Measurements from ENCODE around the gene ADGRL2.
A peak's percentile ranks its signal among the peaks of the same experiment; 100 is the strongest.

The ADGRL2 gene

DNA sequence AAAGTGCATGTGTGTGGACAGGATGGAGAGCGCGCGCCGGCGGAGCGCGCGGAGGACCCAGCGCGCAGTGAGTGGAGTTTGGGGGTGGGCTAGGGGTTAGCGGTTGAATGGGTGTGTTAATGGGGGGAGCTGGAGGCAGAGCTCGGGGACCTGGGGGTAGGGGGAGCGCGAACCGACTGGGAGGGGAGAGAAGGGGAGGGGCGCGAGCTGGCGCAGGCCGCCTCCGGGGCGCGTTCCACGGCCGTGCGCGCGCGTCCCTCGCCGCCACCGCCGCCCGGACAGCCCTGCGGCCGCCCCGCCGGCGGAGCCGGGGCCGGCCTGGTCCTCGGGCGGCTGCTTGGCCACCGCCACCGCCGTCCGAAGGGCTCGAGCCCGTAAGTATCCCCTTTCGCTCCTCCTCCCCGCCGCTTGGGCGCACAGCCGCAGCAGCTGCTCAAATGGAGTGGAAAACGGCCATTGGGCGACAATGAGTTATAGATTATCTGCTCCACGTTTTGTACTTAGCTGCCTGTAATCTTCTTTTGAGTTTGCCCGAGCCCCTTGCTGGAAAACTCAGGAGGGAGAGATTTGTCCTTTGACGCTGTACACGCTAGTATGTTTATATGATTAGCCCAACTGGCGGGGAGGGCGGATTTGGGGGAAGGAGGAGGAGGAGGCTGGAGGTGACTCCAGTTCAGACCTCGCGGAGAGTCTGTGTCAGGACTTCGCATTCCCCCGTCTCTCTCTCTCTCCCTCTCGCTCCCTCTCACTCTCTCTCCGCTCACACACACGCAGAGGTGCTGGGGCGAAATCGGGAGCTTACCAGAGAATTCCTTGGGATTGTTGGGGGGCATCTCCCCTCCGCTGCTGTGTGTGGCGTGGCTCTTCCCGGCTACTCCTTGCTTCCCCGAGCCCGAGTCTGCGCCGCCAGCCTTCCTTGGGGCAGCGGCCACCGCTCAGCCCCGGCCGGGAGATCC is at the start of gene ADGRL2:
TSS of gene ADGRL2 (plus strand) at position 240 of the 956 bp plus-strand sequence. CDS start 36,051 bp downstream, outside the sequence.
- peak; percentile 6 for DNase-seq

DNA sequence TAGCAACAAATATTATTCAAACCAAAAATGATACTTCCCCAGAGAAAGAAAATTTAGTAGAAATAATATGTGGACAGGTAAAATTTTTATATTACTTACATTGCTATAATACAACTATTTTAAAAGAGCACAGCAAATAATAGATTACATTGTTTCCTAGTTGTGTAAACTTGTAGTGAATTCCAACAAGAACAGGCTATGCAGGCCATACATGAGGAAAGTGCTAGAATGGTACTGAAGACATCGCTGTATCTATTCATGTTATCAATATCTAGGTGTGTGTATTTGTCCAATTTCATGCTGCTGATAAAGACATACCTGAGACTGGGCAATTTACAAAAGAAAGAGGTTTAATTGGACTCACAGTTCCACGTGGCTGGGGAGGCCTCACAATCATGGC is 47.9 kb upstream of the ADGRL2 start:
- no peak for DNase-seq

DNA sequence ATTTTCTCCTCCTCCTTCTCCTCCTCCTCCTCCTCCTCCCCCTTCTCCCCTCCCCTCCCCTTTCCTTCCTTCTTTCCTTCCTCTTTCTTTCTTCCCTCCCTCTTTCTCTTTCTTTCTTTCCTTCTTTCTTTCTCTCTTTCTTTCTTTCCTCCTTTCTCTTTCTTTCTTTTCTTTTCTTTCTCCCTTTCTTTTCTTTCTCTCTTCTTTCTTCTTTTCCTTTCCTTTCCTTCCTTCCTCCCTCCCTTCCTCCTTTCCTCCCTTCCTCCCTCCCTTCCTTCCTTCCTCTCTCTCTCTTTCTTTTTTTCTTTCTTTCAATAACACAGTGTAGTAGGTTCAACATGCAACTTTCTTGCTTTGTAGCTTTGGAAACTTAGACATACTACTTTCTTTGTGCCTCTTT is 46.3 kb upstream of the ADGRL2 start:
- DNase-seq: no peak

DNA sequence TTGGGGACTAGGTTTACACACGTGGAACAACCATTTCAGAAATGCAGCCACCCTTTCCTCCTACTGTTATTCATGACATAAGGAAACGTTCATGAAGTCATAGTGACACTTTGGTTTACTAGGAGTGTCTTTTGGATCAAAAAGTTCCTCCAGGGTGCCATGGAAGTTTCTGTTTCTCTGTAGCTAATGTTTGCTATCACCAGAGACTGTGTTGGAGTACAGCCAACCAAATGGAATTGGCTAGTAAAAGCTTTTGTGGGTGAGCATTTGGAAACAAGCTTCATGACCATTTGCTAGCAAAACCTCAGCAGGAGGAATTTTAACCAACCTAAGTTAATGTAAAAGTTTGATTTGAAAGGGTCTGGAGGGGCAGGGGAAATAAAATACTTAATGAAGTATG is 43.9 kb upstream of the ADGRL2 start:
- no peak for DNase-seq

DNA sequence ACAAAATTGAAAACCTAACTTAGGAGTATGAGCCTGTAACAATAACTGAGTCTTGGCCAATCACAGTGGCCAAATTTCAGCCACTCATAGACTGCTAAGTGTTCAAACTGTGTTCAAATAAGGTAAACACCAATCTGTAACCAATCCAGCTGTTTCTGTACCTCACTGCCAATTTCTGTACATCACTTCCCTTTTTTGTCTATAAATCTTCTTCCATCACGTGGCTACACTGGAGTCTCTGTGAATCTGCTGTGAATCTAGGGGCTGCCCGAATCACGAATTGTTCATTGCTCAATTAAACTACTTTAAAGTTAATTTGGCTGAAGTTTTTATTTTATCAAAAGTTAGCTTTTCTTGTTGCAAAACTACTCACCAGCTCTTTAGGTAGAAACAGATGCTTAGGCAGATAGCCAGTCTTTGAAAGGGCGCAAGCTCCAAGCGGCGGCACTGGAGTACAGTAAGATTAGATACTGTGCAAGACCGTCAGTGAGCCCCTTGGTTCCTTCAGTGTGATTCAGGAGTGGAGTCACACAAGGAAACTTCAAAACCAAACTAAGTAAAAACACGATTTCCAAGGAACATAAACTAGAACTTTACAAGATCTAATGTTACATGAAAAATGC is 43.2 kb upstream of the ADGRL2 start:
- DNase-seq: no peak

DNA sequence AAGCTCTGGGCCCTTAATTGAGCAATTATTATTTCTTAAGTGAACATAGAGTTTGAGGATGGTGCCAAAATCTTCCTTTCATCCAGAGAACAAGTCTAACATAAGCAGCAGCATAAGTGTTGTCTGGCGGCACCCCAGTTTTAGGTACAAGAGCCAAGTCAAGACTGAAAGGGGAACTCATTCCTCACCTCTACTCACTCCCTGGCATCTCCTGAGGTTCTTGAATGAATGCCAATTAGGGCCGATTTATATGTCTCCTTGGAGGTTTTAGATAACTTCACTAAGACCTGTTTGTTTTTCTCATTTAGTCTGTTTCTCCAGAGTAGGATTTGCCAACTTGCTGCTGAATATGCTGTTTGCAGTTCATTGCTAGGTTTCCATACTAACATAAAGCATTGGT is 42.6 kb upstream of the ADGRL2 start:
- no peak for DNase-seq

DNA sequence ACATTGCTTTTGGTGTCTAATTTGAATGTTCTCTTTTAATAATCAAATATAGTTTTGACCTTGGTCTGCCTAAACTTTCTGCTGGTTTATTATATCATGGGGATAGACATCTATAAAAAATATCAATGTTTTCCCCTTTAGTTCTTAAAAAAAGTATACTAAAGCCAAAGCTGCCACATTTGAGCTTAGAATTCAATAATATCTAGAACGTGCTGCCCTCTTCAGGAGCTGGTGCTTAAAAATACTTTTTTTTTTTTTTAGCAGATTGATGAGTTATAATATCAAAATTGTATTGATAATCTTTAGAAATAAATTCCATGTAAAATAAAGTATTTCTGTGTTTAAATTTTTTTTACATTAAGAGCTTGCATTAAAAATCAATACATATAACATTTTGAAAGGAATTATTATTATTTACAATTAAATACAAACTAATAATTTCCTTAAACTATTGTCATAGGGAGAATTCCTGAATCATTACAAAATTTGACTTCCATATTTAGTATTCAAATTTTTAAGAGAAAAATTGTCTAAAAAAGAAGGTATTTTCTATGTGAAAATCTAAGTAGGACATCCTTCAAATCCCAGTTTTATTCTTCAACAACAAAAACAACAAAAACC is 40.1 kb upstream of the ADGRL2 start:
- no peak for DNase-seq

DNA sequence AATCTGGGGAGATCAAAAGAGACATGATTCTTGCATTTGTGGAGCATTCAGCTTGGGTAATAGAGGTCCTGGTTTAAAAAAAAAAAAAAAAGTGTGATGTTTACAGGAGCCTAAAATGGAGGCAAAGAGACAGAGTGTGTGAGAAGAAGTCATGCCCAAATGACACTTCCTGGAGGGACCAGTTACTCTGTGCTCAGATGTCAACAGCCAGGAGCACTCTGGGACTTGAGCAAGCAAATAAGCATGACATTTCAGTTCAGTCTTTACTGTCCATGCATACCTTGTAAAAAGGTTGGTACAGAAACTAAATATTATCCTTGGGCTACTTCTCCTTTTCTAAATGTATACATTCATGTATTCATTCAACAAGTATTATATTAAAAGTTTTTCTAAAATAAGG is 25.2 kb upstream of the ADGRL2 start:
- no peak for DNase-seq

DNA sequence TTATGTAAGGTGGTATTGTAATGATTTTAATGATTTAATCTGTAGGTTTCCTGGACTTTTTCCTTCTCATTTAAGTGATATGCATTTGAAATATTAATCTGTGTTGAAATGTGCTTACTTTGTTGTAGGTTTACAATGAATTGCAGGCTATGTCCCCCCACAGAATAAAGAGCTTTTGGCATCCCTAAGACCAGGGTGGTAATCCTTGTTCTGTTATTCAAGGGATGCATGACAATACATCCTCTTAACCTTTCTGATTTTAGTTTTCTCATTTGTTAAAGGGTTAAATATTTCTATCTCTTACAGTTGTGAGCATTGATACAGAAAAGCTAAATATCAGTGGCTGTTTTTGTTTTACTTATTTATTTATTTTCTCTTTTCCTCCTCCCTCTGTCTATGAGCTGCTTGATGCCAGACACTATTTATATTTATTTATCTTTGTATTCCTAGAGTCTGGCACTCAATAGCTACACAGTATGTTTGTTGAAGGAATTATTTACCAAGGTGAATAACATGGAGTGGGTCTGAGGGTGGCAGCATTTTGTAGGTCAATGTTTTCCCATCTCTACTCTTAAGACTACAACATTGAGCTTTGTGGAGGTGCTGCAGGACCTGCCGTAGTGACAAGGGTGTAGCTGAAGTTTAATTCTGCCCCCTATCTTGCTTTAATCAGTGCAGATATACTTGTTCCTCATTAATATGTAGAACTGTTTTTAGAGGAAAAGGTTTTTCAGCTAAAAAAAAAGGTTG is 19.9 kb upstream of the ADGRL2 start:
- no peak for DNase-seq

DNA sequence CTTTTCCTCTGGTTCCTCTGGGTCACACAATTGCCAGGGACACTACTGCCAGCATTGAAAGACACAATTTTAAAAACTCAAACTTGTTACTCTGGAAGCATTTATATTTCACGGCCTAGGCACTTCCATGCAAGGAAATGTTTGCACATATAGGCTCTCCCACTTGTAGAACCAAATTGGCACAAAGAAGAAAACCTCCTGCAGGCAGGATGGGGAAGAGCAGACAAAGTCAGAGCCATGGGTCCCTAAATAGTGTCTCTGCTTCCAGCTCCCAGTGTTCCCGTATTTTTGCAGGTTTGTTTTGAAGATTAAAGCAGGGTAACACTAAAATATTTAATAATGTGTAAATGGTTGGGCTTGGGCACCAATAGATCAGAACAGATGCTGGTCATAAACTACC is 19.0 kb upstream of the ADGRL2 start:
- DNase-seq: no peak

DNA sequence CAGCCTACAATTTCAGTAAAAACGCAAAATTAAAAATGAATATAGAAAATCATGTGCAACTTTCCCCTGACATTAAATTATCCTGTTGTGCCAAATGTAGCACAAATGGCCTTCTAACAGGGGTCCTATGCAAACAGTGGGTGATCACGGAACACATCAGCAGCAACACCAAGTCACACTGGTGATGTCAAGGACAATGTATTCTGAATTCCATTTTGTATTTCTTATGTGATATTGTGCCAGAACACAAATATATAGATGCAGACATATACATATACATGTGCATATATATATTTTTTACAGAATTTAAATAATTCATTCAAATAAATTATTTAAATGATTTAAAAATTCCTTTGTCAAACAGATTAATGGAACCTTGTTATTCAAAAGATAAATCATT is 8.6 kb upstream of the ADGRL2 start:
- DNase-seq: no peak

DNA sequence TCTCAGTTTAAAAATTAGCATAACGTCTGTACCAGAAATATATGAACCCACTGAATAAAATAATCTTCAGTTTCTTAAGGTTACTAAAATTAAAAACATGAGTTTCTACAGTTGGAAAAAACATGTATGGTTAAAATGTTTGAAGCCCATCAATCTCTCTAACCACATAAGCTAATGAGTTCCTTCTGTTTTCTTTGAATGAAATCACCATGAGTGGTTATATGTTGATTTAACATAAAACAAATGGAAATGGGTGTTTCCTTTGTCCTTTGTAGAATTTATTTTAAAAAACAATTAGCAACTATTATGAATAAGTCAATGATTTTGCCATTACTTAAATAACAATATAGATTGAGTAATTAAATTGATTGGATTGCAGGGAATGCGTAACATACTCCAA is 3.0 kb upstream of the ADGRL2 start:
- no peak for DNase-seq

DNA sequence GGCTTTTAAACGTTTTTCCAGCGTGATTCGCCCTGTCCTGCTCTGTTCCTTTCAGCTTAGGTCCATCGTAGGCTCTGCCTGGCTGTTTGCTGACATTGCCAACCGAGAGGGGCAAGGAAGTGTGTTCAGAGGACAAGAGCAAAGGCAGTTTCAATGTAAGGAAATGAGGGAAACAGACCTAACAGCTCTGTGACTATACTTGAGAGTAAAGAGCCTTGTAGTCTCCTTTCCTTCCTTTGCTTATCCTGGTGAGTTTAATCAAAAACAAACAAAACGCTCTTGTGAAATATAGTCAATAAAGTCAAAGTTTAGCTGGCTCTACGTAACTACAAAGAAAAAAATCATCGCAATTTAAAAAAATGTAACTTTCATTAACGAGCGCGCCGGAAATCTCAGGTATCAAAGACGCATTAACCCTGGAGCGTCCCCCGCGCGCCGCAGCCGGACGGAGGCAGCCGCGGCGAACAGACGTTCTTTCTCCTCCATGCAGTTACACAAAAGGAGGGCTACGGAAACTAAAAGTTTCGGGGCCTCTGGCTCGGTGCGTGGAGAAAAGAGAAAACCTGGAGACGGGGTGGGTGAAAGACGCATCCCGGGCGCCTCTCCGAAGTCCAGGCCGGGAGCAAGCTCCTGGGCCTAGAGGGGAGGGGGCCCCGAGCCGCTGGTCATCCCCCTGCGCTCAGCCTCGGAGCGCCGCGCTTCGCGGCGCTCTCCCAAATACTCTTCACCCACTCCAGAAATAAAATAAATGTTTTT is 617 bp upstream of the ADGRL2 start:
- DNase-seq: no peak

DNA sequence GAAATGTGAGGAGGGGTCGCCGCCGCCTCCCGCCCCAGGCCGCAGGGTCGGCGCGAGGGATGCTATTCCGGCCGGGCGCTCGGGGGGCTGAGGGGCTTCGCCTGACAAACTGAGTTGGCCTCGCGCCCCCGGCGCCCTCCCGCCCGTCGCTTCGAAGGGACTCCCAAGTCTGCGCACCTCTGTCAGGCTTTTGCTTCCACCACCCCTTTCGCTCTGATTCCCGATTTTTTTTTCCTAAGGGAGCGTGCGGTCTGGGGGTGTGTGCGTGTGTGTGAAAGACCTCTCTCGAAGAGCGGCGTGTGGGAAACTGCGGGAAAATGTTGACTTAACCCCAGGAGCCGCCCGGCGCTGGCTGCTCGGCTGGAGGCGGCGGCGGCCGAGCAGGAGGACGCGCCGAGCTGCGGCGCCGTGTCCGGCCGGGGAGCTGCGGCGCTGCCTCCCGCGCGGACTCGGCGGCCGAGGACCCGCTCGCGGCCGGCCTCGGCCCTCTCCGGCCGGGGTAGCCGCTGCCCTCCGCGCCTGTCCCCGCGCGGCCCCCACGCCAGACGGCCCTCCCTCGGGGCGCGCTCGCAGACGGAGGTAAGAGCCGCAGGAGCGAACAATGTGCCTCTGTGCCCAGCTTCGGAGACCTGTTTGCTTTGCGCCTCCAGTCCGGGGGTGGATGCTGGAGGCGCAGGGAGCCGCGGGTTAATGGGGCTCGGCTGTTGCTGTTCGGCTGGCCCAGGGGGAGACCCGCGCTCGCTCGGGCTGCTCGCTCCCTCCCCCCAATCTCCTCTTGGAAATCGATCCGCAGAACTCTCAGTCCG is 1.1 kb downstream of the ADGRL2 start:
- DNase-seq: no peak

DNA sequence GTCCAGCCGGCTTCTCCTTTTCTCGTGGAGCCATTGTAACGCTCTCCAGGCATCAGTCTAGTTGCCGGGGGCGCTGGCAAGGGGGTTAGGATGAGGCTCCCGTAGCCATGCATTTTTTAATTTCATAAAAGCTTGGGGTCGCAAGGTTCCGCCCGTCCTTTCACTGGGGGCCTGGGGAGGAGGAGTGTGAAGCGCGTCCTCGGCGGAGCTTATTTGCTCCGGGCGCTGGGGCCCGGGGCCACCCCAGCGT is 1.6 kb downstream of the ADGRL2 start:
- DNase-seq: no peak

DNA sequence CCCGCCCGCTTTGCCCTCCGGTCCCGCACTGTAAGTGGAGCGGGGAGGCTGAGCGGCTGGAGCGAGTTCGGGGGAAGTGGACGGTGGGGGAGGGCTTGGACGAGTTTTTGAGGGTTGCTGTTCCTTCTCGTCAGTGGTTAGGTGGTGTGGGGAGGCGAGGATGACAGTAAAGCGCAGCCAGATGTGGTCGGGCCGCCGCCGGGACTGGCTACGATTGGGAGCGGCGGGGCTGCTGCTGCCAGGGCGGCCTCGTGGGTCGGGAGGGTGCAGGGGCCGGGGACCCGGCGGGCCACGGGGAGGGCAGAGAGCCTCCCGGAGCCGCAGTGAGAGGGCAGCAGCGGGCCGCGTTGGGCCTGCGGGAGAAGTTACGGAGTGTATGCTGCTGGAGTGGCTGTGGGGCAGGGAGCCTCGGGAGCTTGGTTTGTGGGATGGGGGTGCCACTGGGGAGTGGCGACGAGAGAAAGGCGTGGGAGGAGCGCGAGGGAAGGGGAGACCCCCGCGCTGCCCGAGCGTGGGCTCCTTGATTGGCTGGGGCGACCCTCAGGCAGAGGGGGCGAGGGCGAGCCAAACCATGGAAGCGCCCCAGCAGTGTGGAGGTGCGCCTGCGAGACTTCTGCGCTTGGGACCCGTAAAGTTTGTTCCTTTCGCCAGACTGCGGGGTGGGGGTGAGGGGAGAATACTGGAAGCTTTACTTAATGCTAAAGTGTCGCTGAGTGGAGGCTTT is 2.1 kb downstream of the ADGRL2 start:
- no peak for DNase-seq

DNA sequence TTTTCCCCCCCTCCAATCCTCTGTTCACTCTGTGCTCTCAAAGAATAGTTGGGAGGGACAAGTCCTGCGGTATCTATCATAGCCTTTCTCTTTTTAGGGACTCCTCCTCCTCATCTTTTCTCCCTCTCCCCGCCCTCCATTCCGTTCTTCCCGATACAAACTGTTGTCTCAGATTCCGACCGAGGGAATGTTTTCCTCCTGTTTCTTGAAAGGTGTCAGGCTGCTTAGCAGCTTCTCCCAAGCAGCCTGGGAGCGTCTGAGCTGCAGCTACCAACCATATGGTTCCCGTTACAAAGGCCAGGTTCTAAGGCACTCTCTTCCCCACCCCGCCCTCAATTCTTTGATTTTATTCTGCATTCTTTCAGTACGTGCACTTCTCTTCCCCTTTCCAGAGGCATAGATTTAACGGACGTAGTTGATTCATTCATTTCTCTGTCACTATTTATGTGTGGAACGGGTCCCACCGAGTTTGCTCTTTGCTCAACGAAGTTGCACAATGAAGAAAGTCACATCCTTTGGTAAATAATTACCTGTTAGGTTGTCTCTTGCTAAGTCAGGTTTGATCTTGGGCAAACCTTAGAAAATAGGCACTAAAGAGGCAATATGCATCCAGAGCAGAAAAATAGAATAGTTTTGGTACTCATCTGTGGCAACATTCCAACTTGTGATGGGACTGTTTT is 2.8 kb downstream of the ADGRL2 start:
- no peak for DNase-seq

DNA sequence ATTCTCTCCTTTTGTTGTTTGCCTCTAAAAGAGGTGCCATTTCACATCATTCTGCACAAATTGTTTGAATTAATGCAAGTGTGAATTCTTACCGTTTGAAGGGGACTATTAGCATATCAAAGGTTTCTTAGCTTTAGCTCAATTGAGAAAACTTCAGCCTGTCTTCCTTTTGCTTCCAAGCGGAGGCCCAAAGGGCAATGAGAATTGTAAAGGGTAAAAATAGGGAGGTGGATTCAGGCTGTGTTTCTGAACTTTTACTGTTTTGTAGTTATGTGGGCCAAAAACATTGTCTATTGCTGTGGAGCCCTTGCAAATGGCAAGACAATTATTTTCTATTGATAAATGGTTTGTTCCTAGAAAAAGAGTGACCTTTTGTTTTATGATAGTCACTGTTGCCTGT is 3.6 kb downstream of the ADGRL2 start:
- no peak for DNase-seq

DNA sequence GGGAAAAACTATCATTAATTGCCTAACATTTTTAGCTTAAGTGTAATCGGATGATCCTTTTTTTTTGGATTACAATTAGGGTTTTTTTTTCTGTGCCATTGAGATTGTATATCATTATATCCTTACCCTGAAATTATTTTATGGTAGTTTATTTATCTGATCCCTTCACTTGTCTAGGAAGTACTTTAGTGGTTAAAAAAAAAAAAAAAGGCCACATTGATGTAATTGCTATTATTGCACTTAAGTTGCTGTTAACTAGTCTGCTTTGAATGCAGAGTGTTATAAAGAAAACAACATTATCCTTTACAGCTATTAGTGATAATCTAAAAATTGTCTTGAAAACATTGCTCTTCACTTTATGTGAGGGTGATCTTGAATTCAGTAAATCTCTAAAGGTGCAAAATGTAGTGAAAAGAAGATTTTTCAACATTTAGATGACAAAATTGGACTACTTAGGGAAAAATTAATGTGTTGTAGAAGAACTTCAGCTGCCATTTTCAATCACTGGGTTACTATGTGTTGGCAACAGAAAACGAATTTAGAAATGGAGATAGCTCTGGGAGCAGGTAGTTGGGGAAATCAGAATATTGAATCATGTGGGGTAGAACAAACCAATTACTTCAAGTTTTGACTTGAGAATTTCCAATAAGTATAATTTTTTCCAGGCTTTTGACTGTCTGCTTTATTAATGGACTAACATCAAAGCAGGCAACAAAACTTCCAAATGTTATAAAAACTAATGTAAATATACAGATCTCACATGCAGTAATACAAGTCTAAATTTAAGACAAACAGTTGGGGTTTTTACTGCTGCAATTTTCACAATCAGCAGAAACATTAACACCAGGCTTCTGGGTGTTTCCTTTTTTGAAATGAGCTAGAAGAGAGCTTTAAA is 5.0 kb downstream of the ADGRL2 start:
- DNase-seq: no peak

DNA sequence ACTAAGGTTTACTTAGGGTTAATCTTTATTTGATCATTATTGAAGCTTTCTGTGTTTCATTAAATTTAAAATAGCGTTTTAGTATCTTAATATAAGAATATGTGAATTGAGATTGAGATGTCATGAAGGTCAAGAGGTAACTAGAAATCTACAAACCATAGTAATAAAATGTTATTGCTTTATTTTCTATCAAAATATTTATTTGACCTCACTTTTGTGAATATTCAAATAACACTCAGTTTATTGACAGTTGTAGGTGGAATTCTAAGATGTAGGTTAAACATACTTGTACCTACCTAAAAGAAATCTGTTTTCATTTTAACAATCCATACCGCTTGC is 5.7 kb downstream of the ADGRL2 start:
- DNase-seq: no peak
